ENCODE data around the gene PTCHD1.

Gene PTCHD1

DNA sequence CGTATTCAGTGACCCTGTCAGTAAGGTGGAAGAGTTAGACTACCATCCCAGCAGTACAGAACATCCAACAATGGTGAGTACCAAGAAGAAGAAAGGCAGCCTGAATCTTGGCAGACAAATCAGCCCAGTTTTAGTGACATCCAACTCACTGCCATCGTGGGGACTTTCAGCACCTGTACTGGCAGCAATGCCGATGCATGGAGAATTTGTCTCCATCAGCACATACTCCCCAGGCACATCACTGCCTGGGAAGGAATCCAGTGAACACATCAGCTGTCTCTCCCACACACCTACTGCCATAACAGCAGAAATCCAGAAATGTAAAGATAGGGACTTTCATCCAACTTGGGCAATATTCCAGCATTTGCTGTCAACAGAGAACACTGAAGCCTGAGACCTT lies 29.8 kb downstream of the PTCHD1 start:
- no peak for DNase-seq

DNA sequence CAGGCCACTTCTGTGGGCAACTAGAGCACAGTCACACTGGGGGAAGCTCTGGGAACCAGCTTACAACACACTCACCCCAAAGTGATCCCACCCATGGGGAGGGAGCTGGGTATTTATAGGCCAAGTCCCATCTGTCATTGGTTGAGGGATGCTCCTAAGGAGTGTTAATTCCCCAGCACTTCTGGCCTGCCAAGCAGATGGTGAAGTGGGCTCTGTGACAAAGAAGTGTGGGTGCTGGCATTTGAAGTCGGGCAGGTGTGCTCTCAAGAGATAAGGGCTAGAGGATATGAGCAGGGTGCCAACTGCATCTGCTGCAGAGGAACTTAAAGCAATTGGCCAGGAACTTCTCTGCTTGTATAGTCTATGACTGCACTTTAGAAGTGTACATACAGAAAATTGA lies 30.9 kb downstream of the PTCHD1 start:
- DNase-seq = no peak

DNA sequence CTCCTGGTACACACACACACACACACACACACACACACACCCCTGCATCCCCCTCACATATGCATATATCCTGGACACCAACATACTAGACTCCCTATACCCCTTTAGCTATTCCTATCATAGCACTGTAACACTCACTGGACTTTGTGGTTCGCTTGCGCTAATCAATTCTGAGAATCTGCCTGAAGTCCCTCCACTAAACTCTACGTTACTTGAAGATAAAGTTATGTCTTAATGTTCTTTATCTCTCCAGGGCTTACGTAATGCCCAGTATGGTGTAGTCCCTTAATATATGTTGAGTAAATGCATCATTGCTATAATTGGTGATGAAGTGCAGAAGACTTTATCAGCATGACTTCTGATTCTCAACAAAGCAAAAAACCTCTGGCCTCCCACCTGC lies 32.3 kb downstream of the PTCHD1 start:
- no peak for DNase-seq

DNA sequence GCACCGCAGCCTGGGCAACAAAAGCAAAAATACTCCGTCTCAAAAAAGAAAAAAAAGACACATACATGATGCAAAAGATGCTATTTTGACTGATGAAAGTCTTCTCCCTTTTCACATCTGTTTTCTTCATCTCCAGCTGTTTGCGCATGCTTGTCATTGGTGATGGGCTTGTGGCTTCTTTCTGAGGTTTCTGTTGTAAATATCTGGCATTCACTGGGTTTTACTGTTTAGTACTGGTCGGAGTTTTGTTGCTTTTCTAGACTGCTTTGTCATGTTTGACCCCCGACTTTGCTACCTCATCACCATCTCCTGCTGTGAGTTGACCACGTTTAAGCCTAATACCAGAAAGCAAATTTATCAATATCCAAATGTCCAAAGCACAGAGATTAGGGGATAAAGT lies 34.4 kb downstream of the PTCHD1 start:
- DNase-seq = no peak

DNA sequence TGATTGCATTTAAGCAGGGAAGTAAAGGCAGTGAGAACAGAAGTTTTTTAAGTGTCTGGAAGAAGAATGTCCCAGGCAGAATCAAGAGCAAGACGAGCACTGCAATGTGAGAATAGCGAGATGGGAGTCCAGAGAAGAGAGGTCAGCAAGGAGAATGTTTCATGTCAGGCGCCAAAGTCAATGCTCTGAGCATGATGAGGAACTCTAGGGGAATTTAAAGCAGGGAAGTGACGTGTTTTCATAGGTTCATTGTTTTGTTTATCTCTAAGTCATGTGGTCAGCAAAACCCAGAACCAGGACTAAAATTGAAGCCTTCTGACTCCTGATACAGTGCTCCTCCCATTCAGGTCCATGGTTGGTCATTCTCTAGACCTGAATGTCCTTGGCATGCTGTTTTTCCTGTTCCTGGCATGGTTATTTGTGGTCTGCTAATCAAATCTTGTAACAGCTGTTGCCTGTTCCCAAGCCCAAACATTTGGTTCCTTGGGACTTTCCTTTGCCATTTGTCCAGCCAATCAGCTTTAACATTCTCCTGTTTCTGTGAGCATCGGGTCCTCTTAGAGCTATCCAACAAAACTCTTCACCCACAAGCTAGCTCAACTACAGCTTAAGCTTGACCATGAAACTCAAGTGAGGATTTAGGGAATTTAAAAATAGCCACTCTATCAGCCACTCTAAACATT lies 37.7 kb downstream of the PTCHD1 start:
- no peak for DNase-seq

DNA sequence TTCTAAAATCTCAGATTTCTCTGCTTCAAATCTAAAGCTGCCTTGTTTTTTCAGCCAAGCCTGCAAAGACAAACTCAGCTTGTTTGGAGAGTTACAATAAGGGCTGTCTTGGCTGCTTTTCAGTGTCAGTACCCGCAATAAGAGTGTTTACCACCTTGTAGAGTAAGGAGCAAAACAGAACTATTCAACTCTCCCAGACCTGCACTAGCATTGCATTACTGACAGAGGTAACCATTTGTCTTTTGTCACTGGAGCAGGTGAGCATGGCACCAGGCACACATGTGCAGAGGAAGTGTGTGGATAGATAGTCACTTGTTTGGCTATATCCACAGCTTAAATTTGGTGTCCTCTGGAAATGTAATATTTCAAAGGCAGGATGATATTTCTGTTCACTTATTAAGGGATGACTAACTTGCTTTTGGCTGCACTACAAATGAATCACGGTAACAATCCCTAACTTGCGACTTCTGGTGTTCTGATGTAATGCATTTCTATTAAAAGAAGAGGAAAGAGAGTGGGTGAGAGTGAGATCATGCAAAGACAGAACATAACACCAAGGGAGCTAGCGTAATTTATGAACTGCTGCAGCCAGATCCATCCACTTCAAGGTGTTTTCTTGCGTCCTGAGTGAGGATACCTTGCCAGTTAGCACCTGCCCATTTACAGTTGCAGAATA lies 38.6 kb downstream of the PTCHD1 start:
- no peak for DNase-seq

DNA sequence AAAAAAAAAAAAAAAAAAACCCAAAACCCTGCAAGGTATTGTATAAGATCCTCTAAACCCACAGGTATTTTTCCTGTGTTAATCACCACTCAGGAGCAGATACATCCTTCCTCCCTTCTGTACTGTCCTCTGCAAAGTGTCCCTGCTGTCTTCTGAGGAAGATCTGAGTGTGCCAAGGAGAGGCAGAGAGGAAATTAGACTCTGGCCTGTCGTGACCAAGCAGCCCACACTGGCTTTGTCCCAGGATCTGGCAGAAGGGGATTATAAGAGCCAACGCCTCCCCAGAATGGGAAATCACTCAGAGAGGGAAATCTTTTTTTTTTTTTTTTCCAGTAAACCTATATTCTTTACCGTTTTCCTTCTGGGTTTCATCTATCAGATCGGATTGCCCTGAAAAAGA lies 39.6 kb downstream of the PTCHD1 start:
- no peak for DNase-seq

DNA sequence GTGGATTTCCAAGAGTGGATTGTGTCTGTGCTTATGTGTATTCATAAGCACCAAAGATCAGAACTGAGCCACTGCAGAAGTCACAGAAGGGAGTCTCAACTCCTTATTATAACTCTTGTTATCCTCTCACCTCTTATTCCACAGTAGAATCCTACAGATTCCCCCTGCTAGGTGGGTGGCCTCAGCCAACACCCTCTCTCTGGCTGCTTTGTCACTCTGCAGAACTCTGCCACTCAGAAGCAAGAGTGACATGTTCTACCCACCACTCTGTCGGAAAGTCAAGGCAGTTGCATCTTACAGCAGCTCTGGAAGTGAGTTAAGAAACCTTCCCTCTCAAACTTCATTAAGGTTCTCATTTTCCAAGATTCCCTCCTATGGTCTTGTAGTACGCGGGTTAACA lies 41.9 kb downstream of the PTCHD1 start:
- no peak for DNase-seq

DNA sequence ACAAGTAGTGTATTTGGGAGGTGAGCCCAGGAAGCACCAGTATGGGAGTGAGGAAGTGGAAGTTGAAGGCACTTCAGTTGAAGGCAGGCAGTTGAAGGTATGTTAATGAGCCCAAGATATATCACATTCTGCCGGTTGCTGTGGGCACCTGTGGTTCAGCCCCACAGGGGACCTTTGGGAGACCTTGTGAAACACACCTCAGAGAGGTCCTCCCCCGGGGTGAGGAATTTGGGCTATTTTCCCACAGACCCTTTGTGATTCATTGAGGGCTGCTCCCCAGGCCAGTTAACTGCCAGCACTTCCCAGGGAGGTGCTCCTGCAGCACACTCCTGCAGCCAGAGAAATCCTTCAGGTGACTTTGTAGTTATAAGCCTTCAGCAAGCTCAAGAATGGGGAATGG lies 45.9 kb downstream of the PTCHD1 start:
- DNase-seq = no peak

DNA sequence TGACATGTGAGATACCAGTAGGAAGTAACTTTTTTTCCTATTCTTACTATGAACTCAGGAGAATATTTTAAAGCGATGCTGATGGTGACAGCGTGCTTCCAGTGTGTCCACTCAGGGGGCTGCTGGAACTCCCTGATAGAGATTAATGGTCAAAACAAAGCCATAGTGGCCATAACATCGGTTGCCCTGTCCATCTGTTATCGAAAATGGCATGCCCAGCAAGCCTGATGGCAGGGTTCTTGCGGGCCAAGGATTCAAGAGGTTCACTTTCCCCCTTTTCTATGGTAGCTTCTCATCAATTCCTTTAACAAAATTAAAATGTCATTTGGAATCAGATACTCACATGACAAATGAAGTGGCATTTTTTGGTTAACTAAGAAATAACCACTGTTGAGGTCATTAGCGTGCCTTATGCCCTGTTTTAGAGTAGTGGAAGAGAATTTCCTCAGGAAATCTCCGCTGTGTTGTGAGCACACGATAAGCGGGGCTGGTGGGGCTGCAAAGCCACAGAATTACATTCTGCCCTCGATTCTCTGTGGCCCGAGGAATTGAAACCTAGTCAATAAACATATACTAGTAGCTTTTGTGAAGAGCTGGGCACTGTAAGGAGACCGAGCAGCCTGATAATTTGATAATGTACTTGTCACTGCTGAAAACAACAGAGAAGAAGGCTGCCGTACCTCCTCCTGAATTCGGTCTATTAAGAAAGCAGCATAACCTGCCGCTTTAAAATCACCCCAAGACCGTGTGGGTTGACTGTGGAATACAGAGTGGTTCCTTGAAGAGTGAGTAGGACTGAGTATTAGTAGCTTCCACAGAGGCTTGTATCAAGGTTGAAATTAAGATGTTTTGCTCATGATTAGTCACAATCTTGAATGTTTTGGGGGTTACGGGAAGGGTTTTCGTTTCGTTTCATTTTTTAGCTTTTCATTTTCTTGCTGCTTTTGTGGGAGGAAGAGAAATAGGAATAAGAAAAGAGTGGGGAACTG lies 46.7 kb downstream of the PTCHD1 start:
- DNase-seq = no peak

DNA sequence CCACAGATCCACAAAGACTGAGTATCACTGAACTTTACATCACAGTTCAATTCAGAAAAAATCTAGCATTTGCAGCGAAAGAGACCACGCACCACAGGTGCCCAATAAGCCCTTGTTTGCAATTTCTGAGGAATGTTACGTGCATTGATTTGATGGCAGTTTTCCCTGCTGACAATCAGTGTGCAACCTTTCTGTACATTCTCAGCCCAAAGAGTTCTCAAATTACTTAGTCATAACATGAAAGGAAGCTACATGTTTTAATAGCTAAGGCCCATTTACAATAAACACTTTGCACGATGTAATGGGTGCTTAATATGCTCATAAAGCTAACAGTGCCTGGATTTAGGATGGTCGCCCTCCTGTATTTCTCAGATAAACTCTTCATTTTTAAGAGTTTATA lies 47.9 kb downstream of the PTCHD1 start:
- no peak for DNase-seq

DNA sequence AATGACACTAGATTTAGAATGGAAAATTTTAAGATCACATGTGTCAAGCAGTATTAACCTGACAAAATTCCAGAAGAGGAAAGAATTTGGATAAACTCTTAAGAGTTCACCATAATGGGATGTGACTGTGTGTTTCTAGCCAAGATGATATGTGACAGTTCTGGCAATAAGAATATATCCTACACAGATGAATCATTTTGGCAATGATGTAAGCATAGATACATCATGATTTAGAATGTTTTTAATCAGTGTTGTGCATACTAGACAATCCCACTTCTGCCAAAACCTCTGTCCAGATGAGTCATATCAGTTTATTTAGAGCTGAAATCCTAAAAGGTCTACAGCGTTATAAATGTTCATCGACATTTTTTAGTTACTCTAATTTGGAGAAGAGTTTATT lies 48.8 kb downstream of the PTCHD1 start:
- DNase-seq = no peak

DNA sequence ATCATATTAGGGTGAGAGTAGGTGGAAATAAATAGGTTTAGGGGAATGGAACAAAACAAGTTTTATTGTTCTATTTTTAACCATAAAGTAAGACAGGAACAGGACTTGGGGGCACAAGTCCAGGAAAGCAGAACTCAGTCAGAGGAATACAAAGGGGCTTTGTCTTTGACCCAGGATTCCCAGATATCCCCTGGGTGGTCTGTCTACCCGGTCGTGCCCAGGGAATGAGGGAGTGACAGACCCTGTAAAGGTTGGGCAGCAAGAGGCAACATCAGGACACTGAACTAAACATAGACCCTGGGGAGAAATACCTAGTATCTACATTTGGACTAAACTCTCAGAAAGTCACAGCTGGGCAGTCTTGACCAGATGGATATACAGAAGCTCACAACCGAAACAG lies 50.6 kb downstream of the PTCHD1 start:
- no peak for DNase-seq

DNA sequence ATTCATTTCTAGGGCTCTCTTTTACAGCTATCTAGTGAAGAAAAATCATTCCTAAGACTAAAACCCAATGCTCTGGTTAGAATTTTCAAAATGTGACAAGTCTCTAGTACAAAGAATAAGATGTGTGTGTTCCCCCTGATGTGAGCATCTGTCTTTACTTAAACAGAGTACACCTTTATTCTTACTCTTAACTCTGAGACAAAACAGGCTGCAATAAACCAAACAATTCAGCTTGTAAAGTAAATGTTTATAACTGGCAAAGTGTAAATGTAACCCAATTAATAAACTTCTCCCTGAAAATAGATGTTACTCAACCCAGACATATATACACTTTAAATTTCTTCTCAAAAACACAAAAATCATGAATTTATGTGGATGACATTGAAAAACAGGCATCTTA lies 51.6 kb downstream of the PTCHD1 start:
- no peak for DNase-seq

DNA sequence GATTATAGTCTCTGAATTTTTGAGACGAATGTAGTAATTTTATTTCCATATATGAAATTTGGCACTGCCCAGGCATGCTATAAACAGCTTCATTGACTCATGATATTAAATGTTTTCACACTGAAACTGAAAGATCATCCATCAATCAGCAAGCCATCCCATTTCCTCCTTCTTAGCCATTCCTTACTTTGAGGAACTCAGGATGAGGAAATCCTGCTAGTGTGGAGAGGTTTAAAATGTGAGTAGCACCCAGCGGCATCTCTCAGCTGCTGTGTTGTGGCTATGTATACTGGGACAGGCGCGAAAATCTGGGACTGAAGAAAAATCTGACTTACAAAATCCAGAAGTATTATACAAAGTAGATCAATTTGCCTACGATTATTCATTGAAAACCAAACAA lies 52.1 kb downstream of the PTCHD1 start:
- no peak for DNase-seq

DNA sequence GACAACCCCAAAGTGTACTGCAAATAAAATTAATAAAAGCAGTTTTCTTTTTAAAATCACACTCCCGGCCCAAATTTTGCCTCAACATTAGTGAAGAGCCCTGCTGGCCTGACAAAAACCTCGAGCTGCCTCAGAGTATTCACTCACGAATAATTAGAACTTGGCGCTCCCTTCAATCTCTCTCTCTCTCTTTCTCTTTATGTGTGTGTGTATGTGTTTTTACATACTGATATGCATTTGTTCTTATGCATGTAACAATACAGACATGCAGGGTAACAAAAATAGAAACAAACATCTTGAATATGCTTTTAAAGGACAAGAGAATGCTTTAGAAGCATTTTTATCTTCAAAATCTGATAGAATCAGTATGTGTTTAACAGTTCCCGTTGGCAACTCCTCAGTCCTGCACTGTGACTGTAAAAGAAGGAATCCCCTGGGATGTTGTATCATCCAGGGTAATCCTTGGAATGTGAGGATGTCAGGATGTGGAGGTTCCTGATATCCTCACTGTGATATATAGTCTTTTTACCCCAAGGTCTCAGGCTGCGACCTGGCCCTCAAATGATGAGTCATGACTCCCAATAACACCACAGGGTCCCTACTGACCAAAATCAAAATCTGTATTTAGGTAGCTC lies 53.0 kb downstream of the PTCHD1 start:
- DNase-seq = no peak

DNA sequence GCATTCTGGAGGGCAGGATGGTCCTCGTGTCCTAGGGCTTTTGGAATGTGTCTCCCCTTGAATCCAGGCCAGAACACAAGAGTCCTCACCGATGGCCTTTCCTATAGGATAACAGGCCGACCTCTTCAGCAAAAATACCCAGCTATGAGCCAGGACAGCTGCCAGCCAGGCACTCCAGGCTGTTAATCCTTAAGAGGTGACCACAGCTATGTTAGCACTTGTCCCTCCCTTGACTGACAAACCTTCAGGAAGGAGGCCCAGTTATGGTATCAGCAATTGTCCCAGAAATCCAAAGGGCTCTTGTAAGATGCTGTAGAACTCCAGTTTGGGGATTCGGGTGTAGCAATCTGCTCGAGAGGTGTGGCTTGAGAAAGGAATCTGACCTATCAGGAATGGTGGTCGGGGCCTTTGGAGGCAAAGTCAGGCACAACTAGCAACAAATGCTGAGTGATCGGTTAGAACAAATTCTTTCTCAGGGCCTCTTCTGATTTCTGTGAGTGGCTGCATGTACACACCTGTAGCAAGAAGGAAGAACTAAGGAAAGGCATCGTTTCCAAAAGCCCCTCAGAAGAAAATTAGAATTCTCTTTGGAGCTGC lies 54.6 kb downstream of the PTCHD1 start:
- DNase-seq = no peak

DNA sequence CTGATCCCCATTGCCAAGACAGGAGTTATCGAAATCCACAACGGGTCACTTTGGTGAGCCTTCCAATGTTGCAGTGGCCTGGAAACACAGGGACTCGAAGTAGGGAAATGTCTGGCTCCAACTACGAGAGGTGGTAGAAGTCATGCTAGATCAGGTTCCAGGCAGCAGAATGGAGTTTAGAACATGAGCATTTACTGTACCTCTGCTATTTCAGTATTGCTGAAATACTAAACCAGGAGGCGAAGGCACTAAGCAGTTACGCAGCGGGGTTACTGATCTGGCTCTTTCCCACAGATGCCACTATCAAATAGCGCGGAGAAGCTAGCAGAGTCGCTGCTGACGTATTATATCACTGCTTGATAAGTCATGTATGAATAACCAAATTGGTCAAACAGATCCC lies 56.3 kb downstream of the PTCHD1 start:
- no peak for DNase-seq

DNA sequence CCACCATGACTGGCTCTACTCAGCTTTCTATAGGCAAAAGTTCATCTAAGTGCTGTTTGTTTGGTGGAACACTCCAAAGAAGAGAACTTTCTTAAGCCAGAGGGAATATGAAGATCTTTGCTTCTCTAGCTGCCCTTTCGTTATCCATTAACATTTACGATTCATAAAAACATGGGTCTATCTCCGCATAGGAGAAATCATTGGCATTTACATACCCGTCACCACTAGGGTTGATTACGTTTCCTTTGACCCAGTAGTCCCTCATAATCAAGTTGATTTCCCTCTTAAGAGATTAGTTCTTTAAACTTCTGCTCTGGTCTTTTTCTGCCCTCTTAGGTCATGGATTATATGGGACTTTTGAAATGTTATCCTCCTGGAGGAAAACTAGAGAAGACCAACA lies 57.5 kb downstream of the PTCHD1 start:
- DNase-seq = no peak

DNA sequence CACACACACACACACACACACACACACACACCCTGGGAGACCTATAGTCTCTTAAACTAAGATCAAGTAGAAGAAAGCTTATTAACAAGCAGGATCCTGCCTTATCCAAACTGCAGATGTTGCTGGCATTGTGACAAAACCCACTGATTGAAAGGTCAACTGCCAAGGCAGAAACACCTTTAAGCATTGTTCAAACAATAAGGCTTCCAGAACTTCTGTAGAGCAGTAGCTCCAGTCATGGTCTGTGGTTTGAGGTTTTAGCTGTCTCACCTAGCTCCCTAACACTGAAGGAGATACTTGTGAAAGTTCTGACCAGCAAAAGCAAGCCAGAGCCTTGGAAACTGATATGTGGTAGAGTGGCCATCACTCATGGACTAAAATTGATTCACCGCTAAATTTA lies 59.8 kb downstream of the PTCHD1 start:
- DNase-seq = no peak

DNA sequence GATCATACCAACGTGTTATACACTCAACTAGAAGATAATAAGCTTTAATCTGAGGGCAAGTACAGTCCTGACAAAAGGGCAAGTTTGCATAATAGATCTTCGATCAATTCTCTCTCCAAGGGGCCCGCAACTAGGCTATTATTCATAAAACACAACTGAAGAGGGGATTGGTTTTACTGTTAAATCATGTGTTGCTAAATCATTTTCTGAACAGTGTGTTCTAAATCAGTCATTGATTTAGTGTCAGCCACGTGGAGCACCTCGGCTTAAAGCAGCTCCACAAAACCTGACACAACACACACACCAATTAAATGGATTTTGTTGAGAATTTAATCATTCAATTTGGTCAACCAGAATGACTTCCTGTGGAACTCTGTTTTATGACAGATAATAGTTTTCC lies 61.6 kb downstream of the PTCHD1 start:
- no peak for DNase-seq

DNA sequence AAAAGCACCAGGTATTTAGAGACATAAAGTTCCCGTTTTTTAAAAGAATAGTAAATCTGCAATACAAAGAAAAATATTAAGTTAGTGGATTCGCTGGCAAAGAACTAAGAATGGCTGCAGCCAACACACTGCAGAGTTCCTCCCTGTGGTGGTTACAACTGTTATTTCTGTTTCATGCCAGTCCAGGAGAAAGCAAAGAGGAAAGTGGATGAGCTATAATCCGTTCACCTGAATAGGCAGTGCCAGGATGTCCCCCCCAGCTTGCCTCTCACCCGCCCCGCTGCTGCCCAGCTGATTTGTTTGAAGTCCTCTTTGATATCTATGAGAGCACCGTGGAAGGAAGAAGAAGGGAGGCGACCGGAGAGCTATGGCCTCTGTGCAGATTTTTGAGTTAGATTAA lies 63.9 kb downstream of the PTCHD1 start:
- DNase-seq = no peak

DNA sequence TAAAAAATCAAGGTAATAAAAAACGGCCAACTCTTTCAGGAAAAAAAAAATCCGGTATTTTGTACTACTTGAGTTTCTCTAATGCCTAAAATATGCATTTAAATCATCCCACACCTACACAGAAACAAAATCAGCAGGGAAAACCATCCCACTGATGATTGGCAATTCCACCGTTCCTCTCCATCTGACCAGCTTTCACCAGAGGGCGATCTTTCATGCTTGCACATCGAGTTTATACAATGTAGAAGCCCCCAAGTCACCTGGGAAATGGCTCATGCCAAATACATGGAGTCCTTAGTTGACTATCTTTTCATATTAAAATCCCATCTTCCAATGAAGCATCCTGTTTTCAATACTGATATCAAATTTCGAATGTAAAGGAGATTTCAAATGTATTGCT lies 69.2 kb downstream of the PTCHD1 start:
- DNase-seq = no peak

All from DMS79 treated with DMSO at 0.1 percent for 48 hours (cell line).